GM12874 (cell line): Measurements from ENCODE around the gene KLHL1.

Experiments
- CTCF ChIP-seq: IDR thresholded peaks from 2 replicates; pipeline ENCODE4 v1.5.1; 2011; ENCODE audit warnings: low read depth, mild to moderate bottlenecking, control low read depth, low read length, moderate library complexity; ENCODE audit not compliant: insufficient read depth

The KLHL1 gene

GRCh38 chr13:69955271-69955670 lies 153.0 kb downstream of the KLHL1 start:
- TF ChIP-seq CTCF, result no peak

DNA sequence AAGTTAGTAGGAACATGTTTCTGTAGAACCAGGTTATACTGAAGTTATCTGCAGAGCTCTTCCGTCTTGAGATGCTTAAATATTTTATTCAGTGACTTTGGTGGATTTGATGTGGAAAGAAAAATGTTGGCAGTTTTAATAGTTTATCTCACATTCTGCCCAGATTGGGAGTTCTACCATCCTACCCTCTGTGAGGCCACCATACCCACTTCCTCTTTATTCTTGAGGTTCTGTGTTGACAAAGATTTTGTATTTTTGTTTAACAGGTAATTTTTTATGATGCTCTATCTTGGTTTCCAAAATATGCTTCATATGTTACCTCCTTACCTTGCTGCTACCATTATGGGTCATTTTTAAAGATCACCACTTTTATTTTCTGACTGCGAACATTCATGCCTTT lies 156.8 kb downstream of the KLHL1 start:
- no peak for TF ChIP-seq CTCF

- TF ChIP-seq CTCF, result no peak
Observed at GRCh38 chr13:69950160-69950559, 158.1 kb downstream of the KLHL1 start.

- no peak for TF ChIP-seq CTCF
Observed at GRCh38 chr13:69948016-69948415, 160.2 kb downstream of the KLHL1 start.

- no peak for TF ChIP-seq CTCF
Observed at GRCh38 chr13:69947582-69947981, 160.7 kb downstream of the KLHL1 start.

DNA sequence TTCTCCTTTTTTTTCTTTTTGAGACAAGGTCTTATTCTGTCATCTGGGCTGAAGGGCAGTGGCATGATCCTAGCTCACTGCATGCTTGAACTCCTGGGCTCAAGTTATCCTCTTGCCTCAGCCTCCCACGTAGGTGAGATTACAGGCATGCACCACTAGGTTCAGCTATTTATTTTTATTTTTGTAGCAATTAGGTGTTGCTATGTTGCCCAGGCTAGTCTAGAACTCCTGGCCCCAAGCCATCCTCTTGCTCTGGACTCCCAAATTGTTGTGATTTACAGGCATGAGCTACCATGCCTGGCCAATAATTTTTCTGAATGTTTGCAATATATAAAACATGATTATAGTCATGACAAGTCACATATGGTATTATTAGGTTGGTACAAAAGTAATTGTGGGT lies 161.7 kb downstream of the KLHL1 start:
- no peak for TF ChIP-seq CTCF

GRCh38 chr13:69935043-69935442 lies 173.2 kb downstream of the KLHL1 start:
- TF ChIP-seq CTCF, result peak; percentile 54; the same call in 1 of the 2 replicates

- TF ChIP-seq CTCF, result no peak
Observed at GRCh38 chr13:69928262-69928661, 180.0 kb downstream of the KLHL1 start.
